Liver (tissue), 9 donors: ENCODE data around the gene BOC. TPM values are rescaled to one million over a fixed set of nuclear protein-coding genes. Genes with fewer than 3 reads are reported as not detected.

ENCODE experiments used
- DNase-seq: peaks from one replicate; pipeline ENCODE4 v3.0.0-alpha.2; 2017; ENCODE audit warnings: low spot score
- H3K27ac ChIP-seq, 2 donors: one replicate each; pipeline ENCODE4 v1.7.0; 2013; ENCODE audit warnings: inconsistent platforms in 2 of 2, low read length in 2 of 2, control low read depth in 1 of 2, low read depth in 1 of 2, mild to moderate bottlenecking in 1 of 2
- H3K27me3 ChIP-seq, 4 donors: one replicate each; pipeline versions ENCODE4 v1.6.1 to v1.7.0; 2013; ENCODE audit warnings: low read length in 3 of 4, inconsistent platforms in 1 of 4, mild to moderate bottlenecking in 1 of 4, moderate library complexity in 1 of 4; ENCODE audit not compliant: control insufficient read depth in 4 of 4, insufficient read depth in 4 of 4
- H3K36me3 ChIP-seq, 4 donors: one replicate each; pipeline versions ENCODE4 v1.6.1 to v1.7.0; 2013; ENCODE audit warnings: low read length in 3 of 4, mild to moderate bottlenecking in 3 of 4, low read depth in 1 of 4, moderate library complexity in 1 of 4; ENCODE audit not compliant: control insufficient read depth in 4 of 4, insufficient read depth in 3 of 4
- H3K4me1 ChIP-seq, 4 donors: one replicate each; pipeline versions ENCODE4 v1.6.1 to v1.7.0; 2013; ENCODE audit warnings: low read length in 3 of 4, mild to moderate bottlenecking in 3 of 4, moderate library complexity in 1 of 4; ENCODE audit not compliant: control insufficient read depth in 4 of 4, insufficient read depth in 4 of 4
- H3K4me3 ChIP-seq, 3 donors: one replicate each; pipeline versions ENCODE4 v1.6.1 to v1.7.0; 2013; ENCODE audit warnings: low read length in 3 of 3, control low read depth in 1 of 3, low read depth in 1 of 3, mild to moderate bottlenecking in 1 of 3
- H3K9ac ChIP-seq, 2 donors: one replicate each; pipeline ENCODE4 v1.7.0; 2013; ENCODE audit warnings: low read length in 2 of 2, mild to moderate bottlenecking in 2 of 2, moderate library complexity in 2 of 2, control low read depth in 1 of 2, low read depth in 1 of 2
- H3K9me3 ChIP-seq, 4 donors: one replicate each; pipeline versions ENCODE4 v1.6.1 to v1.7.0; 2013; ENCODE audit warnings: low read length in 3 of 4; ENCODE audit not compliant: control insufficient read depth in 4 of 4
- EGR1 ChIP-seq, 2 donors: IDR thresholded peaks; 2 replicates each; pipeline ENCODE4 v1.6.1; 2016 to 2018; ENCODE audit warnings: antibody characterized with exemption in 2 of 2, low read depth in 2 of 2
- FOXA1 ChIP-seq: IDR thresholded peaks from 2 replicates; pipeline ENCODE4 v1.6.1; 2016; ENCODE audit warnings: antibody characterized with exemption
- GABPA ChIP-seq, 2 donors: IDR thresholded peaks in 1 of 2; conservative IDR thresholded peaks in 1 of 2; 2 replicates each; pipeline ENCODE4 v1.6.1; 2016; ENCODE audit warnings: antibody characterized with exemption in 2 of 2, mild to moderate bottlenecking in 1 of 2, moderate library complexity in 1 of 2
- HNF4A ChIP-seq, 2 donors: conservative IDR thresholded peaks; 2 replicates each; pipeline ENCODE4 v1.6.1; 2016; ENCODE audit warnings: antibody characterized with exemption in 2 of 2, mild to moderate bottlenecking in 2 of 2
- HNF4G ChIP-seq: IDR thresholded peaks from 2 replicates; pipeline ENCODE4 v1.6.1; 2016; ENCODE audit warnings: antibody characterized with exemption
- NR2F2 ChIP-seq: IDR thresholded peaks from 2 replicates; pipeline ENCODE4 v1.6.1; 2016; ENCODE audit warnings: antibody characterized with exemption
- RAD21 ChIP-seq, 2 donors: IDR thresholded peaks; 2 replicates each; pipeline ENCODE4 v1.6.1; 2016; ENCODE audit warnings: antibody characterized with exemption in 2 of 2, mild to moderate bottlenecking in 2 of 2
- RXRA ChIP-seq, 2 donors: IDR thresholded peaks; 2 replicates each; pipeline ENCODE4 v1.6.1; 2017 to 2018; ENCODE audit warnings: antibody characterized with exemption in 2 of 2, mild to moderate bottlenecking in 1 of 2
- SP1 ChIP-seq: IDR thresholded peaks from 2 replicates; pipeline ENCODE4 v1.6.1; 2018; ENCODE audit warnings: antibody characterized with exemption, mild to moderate bottlenecking
- TAF1 ChIP-seq: conservative IDR thresholded peaks from 2 replicates; pipeline ENCODE4 v1.6.1; 2016; ENCODE audit warnings: antibody characterized with exemption, mild to moderate bottlenecking
- YY1 ChIP-seq: IDR thresholded peaks from 2 replicates; pipeline ENCODE4 v1.6.1; 2016; ENCODE audit warnings: antibody characterized with exemption, mild to moderate bottlenecking
- WGBS: extraction: QIAGEN DNeasy Blood & Tissue Kit; methylation state at CpG from one replicate; pipeline ENCODE4 v1.1.7; 2013; 5-methylcytosine and 5-hydroxymethylcytosine counted together
- polyA plus RNA-seq, 2 donors: library from polyadenylated mRNA; stranded (reverse) in 1 of 2; unstranded in 1 of 2; fragments of 200-250 nt in 1 of 2; fragments of >200 nt in 1 of 2; fragmentation: Nextera tagmentation in 1 of 2; extraction: Ambion mirVana in 1 of 2; gene quantifications; one replicate each; pipeline versions ENCODE4 v1.2.1 to v1.2.3, GENCODE V29; 2013 to 2015
- total RNA-seq, 2 donors: library from RNA; depleted of rRNA; stranded (reverse); fragments of >200 nt; gene quantifications; one replicate each; pipeline ENCODE4 v1.2.3, GENCODE V29; 2014
- TF ChIP-seq, protein P1 (sequence below): IDR thresholded peaks from 2 replicates; pipeline ENCODE4 v1.6.1; 2016; ENCODE audit warnings: antibody characterized with exemption
- TF ChIP-seq, protein P2 (sequence below): IDR thresholded peaks from 2 replicates; pipeline ENCODE4 v1.6.1; 2016; ENCODE audit warnings: antibody characterized with exemption
- TF ChIP-seq, protein P3 (sequence below): IDR thresholded peaks from 2 replicates; pipeline ENCODE4 v1.6.1; 2016; ENCODE audit warnings: antibody characterized with exemption
- TF ChIP-seq, protein P4 (sequence below): IDR thresholded peaks from 2 replicates; pipeline ENCODE4 v1.6.1; 2016; ENCODE audit warnings: antibody characterized with exemption, mild to moderate bottlenecking
- donor health status: healthy.
- donor health status: healthy.
- donor health status: healthy.
- donor health status: healthy.
- donor health status: healthy.

BOC gene
- total and polyA plus RNA-seq, 4 donors, result 0.31 to 1.5 (median 0.65) TPM; not detected in 1

DNA sequence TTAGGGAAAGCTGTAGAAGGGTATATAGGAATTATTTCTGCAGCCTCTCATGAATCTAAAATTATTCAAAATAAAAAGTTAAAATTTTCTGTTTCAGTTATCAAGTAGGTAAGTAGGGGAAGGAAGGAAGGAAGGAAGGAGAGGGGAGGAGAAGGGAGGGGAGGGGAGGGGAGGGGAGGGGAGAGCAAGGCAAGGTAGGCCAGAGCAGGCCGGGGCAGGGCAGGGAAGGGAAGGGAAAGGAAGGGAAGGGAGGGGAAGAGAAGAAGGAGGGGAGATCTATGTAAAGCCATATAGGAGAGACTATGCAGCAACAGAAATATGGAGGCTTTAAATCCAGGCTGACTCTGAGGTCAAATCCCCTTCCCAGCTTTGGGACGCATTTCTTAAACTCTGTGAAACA lies 38.3 kb upstream of the BOC start (continued):
- TF ChIP-seq, protein P1, sequence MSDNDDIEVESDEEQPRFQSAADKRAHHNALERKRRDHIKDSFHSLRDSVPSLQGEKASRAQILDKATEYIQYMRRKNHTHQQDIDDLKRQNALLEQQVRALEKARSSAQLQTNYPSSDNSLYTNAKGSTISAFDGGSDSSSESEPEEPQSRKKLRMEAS, result no peak

DNA sequence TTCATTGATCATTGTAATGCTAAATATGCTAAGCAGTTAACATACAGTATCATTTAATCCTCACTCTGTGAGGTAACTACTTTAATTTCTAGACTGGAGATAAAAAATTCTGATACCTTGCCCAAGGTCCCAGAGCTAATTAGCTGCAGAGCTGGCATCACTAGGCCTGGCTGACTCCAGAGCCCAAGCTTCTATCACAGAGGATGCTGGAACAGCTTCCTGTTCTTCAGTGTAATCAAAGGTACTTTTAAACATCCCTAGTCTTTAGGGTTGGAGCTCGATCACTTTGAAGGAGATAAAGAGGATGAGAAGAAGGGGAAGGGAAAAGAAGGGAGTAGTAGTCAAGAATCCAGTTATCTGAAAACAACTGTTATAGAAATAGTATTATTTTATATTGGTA lies 37.1 kb upstream of the BOC start:
- H3K9me3 ChIP-seq, result peaks cover 0 to 7% (median 0%) of the 10 kb centered on the region in 4 donors
- H3K4me3 ChIP-seq, result no peak overlapping the region
- DNase-seq, result no peak
- H3K4me1 ChIP-seq, result no peaks in the 10 kb centered on the region
- no peak overlapping the region for H3K9ac ChIP-seq
- H3K27ac ChIP-seq, result no peak overlapping the region
- no peaks in the 10 kb centered on the region for H3K27me3 ChIP-seq
- WGBS, result 71% methylated on average over 1 of the region's 1 CpG
- no peaks in the 10 kb centered on the region for H3K36me3 ChIP-seq
- TF ChIP-seq GABPA (IDR thresholded peaks at IDR 0.05 in 1 of 2, conservative IDR thresholded peaks at IDR 0.05 in 1 of 2) (no peak), HNF4G (no peak), YY1 (no peak), RAD21 (IDR thresholded peaks at IDR 0.05) (no peak), EGR1 (IDR thresholded peaks at IDR 0.05; ENCODE audit: low read depth in 2 of 2) (no peak), RXRA (IDR thresholded peaks at IDR 0.05) (no peak), HNF4A (conservative IDR thresholded peaks at IDR 0.05) (no peak), NR2F2 (no peak), FOXA1 (no peak), TAF1 (no peak), SP1 (no peak)
- TF ChIP-seq, protein P2, sequence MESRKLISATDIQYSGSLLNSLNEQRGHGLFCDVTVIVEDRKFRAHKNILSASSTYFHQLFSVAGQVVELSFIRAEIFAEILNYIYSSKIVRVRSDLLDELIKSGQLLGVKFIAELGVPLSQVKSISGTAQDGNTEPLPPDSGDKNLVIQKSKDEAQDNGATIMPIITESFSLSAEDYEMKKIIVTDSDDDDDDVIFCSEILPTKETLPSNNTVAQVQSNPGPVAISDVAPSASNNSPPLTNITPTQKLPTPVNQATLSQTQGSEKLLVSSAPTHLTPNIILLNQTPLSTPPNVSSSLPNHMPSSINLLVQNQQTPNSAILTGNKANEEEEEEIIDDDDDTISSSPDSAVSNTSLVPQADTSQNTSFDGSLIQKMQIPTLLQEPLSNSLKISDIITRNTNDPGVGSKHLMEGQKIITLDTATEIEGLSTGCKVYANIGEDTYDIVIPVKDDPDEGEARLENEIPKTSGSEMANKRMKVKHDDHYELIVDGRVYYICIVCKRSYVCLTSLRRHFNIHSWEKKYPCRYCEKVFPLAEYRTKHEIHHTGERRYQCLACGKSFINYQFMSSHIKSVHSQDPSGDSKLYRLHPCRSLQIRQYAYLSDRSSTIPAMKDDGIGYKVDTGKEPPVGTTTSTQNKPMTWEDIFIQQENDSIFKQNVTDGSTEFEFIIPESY, result no peak
- TF ChIP-seq, protein P3, sequence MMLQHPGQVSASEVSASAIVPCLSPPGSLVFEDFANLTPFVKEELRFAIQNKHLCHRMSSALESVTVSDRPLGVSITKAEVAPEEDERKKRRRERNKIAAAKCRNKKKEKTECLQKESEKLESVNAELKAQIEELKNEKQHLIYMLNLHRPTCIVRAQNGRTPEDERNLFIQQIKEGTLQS, result no peak
- TF ChIP-seq, protein P1, result no peak
- TF ChIP-seq, protein P4, sequence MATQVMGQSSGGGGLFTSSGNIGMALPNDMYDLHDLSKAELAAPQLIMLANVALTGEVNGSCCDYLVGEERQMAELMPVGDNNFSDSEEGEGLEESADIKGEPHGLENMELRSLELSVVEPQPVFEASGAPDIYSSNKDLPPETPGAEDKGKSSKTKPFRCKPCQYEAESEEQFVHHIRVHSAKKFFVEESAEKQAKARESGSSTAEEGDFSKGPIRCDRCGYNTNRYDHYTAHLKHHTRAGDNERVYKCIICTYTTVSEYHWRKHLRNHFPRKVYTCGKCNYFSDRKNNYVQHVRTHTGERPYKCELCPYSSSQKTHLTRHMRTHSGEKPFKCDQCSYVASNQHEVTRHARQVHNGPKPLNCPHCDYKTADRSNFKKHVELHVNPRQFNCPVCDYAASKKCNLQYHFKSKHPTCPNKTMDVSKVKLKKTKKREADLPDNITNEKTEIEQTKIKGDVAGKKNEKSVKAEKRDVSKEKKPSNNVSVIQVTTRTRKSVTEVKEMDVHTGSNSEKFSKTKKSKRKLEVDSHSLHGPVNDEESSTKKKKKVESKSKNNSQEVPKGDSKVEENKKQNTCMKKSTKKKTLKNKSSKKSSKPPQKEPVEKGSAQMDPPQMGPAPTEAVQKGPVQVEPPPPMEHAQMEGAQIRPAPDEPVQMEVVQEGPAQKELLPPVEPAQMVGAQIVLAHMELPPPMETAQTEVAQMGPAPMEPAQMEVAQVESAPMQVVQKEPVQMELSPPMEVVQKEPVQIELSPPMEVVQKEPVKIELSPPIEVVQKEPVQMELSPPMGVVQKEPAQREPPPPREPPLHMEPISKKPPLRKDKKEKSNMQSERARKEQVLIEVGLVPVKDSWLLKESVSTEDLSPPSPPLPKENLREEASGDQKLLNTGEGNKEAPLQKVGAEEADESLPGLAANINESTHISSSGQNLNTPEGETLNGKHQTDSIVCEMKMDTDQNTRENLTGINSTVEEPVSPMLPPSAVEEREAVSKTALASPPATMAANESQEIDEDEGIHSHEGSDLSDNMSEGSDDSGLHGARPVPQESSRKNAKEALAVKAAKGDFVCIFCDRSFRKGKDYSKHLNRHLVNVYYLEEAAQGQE, result no peak
